Fibroblast of villous mesenchyme (primary cell): ENCODE measurements around the gene CDKL4. TPM values are rescaled to one million over a fixed set of nuclear protein-coding genes. Genes with fewer than 3 reads are reported as not detected.
"Not testable (repeated sequence)": the region's sequence is repeated elsewhere in the genome, so short reads cannot be mapped to it uniquely, and the experiment has no call there.

Experiments used
- DNase-seq: peaks from one replicate; pipeline ENCODE4 v3.0.0-alpha.2; 2010; ENCODE audit warnings: low read depth
- H3K4me3 ChIP-seq: 2 replicates; pipeline ENCODE4 v1.5.1; 2011; ENCODE audit warnings: low read depth, mild to moderate bottlenecking, low read length
- total RNA-seq: library from RNA; depleted of rRNA; stranded (reverse); fragments of >200 nt; gene quantifications from 2 replicates; pipeline ENCODE4 v1.2.3, GENCODE V29; 2012
- TF ChIP-seq, protein P1 (sequence below): IDR thresholded peaks from 2 replicates; pipeline ENCODE4 v1.5.1; 2012; ENCODE audit warnings: low read depth, mild to moderate bottlenecking, low read length; ENCODE audit not compliant: insufficient read depth

Gene CDKL4
- total RNA-seq, 1 donor, result 4.3 TPM

DNA sequence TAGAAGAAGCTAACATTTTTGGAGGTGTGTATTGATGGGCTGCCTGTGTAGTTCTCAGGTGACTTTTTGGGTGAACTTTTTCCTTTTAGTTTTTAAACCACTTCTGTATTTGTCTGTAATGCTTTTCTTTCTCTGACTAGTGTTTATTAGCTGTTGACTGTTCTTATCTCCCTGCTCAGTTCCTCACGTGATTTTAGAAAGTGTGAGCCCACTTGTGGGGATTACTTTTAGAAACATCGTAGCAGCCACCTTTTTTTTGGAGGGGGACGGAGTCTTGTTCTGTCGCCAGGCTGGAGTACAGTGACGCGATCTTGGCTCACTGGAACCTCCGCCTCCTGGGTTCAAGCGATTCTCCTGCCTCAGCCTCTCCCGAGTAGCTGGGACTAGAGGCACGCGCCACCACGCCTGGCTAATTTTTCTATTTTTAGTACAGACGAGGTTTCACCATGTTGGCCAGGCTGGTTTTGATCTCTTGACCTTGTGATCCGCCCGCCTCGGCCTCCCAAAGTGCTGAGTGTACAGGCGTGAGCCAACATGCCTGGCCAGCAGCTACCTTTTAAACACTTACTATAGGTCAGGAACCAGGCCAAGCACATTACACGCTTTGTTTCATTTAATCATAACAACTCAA, 9.2 kb upstream of the CDKL4 start:
- no peak for DNase-seq
- TF ChIP-seq, protein P1, sequence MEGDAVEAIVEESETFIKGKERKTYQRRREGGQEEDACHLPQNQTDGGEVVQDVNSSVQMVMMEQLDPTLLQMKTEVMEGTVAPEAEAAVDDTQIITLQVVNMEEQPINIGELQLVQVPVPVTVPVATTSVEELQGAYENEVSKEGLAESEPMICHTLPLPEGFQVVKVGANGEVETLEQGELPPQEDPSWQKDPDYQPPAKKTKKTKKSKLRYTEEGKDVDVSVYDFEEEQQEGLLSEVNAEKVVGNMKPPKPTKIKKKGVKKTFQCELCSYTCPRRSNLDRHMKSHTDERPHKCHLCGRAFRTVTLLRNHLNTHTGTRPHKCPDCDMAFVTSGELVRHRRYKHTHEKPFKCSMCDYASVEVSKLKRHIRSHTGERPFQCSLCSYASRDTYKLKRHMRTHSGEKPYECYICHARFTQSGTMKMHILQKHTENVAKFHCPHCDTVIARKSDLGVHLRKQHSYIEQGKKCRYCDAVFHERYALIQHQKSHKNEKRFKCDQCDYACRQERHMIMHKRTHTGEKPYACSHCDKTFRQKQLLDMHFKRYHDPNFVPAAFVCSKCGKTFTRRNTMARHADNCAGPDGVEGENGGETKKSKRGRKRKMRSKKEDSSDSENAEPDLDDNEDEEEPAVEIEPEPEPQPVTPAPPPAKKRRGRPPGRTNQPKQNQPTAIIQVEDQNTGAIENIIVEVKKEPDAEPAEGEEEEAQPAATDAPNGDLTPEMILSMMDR, result no peak
- no peak overlapping the region for H3K4me3 ChIP-seq

DNA sequence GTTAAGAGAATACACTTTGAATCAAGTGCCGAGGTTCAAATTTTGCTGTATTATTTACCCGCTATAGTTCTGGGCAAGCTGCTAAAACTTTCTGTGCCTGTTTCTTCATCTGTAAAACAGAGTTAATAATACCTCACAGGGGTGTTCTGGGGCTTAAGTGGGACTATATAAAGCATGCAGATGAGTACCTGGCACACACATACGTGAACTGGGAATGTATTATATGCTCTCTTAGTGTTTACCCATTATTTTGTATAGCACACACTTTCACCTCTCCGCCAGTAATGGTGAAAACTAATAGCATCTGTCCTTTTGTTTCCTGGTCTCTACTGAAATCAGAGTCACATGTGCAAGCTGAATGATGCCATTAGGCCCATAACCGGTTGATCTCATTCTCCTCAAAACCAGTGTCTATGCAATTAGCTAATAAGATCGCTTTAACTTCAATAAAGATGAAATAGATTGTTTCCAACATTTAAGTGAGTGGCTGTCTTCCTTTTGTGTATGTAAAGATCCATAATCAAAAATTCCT, 3.8 kb upstream of the CDKL4 start:
- no peak for DNase-seq
- TF ChIP-seq, protein P1, result no peak
- H3K4me3 ChIP-seq, result no peak overlapping the region

DNA sequence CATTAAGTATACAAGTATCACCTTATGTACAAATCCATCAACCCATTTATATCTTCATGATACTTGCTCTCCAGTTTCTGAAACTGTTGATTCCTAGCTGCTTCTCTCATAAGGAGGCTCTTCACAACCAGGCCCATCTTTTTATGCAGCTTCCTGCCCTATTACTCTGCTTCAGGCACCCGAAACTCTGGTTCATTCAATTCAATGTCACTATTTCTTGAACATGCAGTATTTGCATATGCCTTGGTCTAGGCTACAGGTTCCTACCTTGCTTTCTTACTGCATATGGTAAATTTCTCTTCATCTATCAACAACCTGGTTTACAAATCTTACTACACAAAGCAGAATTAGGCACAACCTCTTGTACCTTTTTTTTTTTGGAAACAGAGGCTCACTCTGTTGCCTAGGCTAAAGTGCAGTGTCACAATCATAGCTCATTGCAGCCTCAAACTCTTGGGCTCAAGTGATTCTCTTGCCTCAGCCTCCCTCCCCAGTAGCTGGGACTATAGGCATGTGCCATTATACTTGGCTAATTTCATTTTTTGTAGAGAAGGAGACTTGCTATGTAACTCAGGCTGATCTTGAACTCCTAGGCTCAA, 2.7 kb upstream of the CDKL4 start:
- H3K4me3 ChIP-seq, result no peak overlapping the region
- TF ChIP-seq, protein P1, result no peak
- DNase-seq, result no peak

DNA sequence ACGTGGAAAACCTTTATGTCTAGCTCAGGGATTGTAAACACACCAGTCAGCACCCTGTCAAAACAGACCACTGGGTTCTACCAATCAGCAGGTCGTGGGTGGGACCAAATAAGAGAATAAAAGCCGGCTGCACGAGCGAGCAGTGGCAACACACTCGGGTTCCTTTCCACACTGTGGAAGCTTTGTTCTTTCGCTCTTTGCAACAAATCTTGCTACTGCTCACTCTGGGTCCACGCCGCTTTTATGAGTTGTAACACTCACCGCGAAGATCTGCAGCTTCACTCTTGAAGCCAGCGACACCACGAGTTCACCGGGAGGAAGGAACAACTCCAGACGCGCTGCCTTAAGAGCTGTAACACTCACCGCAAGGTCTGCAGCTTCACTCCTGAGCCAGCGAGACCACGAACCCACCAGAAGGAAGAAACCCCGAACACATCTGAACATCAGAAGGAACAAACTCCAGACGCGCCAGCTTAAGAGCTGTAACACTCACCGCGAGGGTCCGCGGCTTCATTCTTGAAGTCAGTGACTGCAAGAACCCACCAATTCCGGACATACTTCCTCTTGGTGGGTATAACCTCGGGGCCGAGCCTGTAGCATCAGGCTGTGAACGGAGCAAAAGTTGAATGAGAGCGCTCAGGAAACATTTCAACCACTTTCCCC, 1.3 kb upstream of the CDKL4 start:
- DNase-seq, result peak; percentile 48
- peak overlapping the region; percentile 50 for H3K4me3 ChIP-seq

DNA sequence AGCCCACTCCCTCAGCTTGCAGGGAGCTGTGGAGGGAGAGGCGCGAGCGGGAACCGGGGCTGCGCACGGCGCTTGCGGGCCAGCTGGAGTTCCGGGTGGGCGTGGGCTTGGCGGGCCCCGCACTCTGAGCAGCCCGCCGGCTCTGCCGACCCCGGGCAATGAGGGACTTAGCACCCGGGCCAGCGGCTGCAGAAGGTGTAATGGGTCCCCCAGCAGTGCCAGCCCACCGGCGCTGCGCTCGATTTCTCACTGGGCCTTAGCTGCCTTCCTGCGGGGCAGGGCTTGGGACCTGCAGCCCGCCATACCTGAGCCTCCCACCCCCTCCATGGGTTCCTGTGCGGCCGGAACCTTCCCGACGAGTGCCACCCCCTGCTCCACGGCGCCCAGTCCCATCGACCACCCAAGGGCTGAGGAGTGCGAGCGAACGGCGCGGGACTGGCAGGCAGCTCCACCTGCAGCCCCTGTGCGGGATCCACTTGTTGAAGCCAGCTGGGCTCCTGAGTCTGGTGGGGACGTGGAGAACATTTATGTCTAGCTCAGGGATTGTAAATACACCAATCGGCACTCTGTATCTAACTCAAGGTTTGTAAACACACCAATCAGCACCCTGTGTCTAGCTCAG, 582 bp upstream of the CDKL4 start:
- DNase-seq, result not testable (repeated sequence)
- H3K4me3 ChIP-seq, result peak overlapping the region; percentile 65

DNA sequence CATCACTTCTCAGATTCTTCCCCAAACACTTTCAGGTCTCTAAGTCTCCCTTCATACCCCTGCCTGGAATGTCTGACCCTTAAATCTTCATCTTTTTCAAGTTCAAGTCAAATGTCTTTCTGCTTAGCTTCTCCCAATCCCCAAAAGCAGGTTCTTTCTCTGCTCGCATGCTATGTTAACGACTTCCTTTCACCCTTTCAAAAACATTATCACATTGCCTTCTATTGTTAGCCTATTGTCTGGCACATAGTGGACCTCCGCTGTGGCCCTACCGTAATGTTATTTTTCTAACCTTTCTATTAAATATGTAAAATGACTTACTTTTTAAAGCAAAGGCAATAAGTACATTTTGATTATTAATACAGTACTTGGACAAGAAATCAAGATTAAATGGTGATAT, 2.2 kb downstream of the CDKL4 start:
- TF ChIP-seq, protein P1, result no peak
- H3K4me3 ChIP-seq, result no peak overlapping the region
- no peak for DNase-seq

DNA sequence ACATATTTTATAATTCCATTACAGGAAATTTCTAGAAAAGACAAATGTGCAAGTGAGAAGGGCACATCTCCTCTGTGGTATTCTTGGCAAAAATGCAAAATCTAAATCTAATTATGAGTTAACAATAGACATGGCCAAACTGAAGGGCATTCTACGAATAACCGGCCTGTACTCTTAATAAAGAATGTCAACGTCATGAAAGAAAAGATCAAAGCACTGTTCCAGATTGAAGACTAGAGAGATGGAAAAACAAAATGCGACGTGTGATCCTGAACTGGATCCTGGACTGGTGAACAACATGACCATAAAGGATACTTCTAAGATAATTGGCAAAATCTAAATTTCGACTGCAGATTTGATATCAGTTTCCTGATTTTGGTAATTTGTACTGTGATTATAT, 3.0 kb downstream of the CDKL4 start:
- H3K4me3 ChIP-seq, result no peak overlapping the region
- DNase-seq, result no peak
- TF ChIP-seq, protein P1, result no peak
